RCC 7860 (cell line): Measurements from ENCODE around the gene GET4.
"Not testable (repeated sequence)": the region's sequence is repeated elsewhere in the genome, so short reads cannot be mapped to it uniquely, and the experiment has no call there.

Source experiments
- DNase-seq: peaks from one replicate; pipeline ENCODE4 v3.0.0-alpha.2; 2015; ENCODE audit warnings: low spot score
- FAIRE-seq: peaks from 2 replicates; lab custom pipeline; 2012; peaks lifted over from hg19 to GRCh38; lab: Jason Lieb, UNC

GET4 gene

DNA sequence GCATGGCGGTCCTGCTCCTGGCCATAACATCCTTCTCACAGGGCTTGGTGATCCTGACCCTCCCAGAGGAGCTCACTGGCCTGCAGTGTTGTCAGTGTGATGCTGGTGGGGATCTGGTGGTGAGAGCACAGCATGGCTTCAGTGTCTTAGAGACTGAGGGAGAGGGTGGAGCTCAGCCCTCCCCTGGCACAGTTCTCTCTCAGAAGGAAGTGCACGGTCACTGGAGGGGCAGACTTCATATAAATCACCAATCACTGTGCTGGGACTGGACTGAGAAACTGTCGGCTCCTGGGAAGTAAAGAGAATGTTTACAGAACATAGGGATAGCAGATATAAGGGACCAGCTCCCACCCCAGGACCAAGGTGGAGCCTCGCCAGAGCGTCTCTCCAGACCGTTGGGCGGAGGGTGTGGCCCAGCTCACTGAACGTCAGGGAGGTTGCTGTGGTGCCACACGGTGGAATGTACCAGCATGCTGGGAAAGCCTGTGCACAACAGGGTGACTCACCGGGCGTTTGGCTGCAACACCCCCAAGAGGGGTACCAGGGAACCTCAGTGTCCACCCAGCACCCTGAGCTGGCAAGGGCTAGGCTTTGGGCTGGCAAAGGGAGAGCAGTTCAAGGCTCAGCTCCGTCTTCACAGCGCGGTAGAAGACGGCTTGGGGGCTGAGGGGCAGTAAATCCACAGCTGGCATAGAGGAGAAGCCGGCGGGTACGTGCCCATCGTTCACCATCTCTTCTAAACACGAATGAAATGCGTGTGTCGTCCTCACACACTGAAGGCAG, 8.8 kb upstream of the GET4 start:
- FAIRE-seq (no peak), DNase-seq (no peak)

DNA sequence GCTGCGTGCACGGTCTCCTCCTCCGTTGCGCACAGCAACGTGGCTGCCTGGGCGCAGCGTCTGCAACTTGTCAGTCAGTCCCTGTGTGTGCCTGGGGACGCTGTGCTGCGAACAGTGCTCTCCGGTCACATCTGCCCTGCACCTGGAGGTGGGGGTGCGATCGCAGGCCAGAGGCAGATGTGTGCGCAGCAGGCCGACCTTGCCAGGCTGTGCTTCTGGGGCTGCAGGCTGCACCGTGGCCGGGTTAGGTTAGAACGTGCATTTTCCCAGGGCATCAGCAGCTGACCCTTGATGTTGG, 8.2 kb upstream of the GET4 start:
- FAIRE-seq: no peak

DNA sequence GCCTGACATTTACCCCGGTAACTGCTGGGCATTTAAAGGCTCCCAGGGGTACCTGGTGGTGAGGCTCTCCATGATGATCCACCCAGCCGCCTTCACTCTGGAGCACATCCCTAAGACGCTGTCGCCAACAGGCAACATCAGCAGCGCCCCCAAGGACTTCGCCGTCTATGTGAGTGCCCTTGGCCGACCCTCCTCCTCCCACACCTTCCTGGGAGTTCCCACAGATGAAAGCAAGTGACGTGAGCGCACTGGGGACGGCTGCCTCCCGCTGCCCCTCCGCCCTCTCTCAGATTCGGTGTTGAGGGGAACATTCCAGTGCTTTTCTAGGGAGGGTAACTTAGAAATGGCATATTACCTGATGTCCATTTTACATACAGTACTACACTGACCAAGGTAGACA, 7.0 kb upstream of the GET4 start:
- FAIRE-seq (no peak), DNase-seq (no peak)

More for the DNA sequence above, 8.2 kb upstream of the GET4 start:
- DNase-seq: no peak

DNA sequence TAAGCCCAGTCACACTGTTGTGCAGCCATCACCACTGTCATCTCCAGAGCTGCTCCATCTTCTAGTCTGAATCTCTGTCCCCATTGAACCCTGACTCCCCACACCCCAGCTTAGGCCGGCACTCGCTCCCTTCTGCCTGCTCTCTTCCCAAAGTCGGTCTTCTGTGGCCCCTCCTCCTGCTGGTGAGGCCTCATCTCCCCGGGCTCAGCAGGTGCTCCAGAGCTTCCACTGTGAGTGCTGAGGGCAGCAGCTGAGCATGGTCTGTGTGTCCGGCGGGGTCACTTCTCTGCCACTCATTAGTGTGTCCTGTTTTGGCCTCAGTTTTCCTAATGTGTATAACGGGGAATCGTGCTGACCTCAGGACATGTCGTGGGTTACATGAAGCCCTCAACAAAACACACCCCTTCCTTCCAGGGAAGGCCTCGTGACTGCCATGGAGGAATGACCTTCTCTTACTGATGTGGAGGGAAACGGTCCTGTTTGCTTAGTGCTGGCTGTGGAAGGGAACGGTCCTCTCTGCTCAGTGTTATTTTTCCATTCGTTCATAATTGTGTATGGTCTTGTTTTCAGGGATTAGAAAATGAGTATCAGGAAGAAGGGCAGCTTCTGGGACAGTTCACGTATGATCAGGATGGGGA, 4.3 kb upstream of the GET4 start:
- no peak for DNase-seq
- no peak for FAIRE-seq

DNA sequence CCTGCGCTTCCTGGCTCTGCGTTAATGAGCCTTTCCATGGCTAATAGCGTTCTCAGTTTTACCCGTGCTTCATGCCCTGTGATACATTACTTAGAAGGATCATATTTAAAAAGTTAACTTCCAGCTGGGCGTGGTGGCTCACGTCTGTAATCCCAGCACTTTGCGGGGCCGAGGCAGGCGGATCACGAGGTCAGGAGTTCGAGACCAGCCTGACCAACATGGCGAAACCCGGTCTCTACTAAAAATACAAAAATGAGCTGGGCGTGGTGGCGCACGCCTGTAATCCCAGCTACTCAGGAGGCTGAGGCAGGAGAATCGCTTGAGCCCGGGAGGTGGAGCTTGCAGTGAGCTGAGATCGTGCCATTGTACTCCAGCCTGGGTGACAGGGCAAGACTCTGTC, 3.7 kb upstream of the GET4 start:
- not testable (repeated sequence) for FAIRE-seq, DNase-seq

DNA sequence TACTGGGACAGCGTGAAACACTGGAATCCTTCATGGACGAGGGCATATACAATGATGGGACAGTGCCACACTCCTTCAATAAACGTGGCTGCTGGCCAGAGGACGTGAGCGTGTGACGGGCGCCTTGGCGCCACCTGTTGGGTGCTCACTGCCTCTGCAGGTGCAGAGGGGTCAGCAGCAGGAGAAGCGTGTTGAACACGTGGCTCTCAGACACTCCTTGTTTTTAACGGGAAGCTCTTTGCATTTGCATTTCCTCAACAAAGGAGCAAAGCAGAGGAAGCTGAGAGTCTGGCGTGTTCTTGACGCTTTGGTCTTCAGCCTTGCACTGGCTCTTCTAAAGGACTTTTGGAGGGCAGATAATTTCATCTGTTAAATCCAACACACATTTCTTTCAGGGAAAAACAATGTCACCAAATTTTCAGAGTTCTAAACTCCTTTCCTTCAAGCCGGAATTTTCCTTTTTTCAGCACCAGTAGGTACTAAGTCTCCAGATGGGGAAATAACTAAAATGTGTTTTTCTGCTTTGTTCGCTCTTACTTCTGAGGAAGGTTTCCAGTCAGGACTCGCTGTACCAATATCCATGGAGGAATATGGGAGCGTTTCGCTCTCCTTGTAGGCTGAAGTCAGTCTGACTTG, 2.9 kb upstream of the GET4 start:
- no peak for FAIRE-seq

DNA sequence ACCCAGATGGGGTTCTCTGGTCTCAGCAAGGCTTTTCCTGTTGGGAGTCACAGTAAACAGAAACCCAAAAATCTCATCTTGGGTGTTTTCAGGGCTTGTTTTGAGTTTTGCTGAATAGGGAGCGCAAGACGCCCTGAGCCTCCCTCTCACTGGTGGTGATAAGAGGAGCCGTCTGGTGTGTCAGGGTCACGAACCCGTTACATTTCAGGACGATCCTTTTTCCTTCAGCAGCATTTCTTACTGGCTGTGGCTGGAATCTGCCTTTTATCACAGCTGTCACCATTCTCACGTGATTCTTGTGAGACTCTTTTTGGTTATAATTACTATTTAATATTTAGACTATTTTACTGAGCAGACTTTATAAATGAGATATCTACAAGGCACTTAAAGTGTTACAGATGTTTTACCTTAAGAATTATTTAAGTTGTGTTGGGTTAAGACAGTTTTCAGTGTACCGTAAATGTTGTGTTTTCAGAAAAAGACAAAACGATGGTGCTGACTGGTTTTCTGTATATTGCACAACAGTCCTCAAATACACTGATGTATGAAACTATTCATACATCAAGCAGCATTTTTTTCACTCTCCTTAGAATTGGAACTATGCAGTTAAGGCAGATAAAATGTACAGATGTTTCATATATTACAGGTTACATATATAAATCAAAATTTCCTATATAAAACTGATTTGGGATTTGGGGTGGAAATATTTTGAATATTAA, 2.2 kb upstream of the GET4 start:
- DNase-seq (no peak), FAIRE-seq (no peak)

More for the DNA sequence above, 2.9 kb upstream of the GET4 start:
- DNase-seq: peak; percentile 71

DNA sequence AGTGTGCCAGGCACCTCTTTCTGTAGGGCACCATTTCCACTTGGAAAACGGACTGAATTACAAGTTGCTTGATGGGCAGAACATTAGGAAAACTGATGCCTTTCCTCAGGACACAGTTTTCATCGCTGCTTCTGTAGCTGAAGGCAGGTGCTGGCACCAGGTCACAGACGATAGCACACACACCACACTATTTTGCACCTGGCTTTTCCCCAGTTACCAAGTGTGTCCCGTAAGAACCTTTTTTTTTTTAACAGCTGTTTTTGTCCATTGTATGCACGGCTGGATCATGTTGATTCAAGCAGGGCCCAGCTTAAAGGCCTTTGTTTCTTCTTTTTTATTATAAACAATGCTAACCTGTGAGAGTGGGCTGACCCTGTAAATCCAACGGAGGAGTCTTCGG, 1.3 kb upstream of the GET4 start:
- FAIRE-seq: no peak
- no peak for DNase-seq

DNA sequence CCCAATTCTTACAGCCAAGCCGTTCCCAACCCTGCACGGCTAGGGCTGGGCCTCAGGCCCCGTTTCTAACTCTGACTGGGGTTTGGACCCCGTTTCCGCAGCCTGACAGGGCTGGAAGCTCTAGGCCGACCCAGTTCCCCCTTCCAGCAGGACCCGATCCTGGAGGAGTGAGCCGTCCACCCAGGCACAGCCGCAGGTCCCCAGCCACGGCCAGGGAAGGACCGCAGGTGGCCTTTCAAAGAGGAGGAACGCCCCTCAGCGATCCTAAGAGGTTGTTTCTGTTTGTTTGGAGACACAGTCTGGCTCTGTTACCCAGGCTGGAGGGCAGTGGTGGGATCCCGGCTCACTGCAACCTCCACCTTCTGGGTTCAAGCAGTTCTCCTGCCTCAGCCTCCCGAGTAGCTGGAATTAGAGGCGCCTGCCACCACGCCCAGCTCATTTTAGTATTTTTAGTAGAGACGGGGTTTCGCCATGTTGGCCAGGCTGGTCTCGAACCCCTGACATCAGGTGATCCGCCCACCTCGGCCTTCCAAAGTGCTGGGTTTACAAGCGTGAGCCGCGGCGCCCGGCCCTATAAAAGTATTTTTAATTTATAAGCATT, 778 bp upstream of the GET4 start:
- FAIRE-seq: no peak
- DNase-seq: no peak

DNA sequence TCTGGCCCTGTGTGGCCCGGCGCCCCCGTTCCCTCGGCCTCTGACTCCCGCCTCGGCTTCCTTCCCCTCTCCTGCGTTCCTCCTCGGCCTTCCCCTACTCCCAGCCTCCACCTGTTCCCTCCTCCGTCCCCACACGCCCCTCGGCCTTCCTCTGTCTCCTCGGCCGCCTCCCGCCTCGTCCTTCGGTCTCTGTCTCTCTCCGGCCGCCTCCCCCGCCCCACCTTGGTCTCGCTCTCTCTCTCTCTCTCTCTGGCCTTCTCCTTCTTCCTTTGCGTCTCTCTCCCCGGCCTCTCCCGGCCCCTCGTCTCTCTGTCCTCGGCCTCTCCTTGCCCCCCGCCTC, 588 bp downstream of the GET4 start:
- DNase-seq: peak; percentile 5
- no peak for FAIRE-seq

DNA sequence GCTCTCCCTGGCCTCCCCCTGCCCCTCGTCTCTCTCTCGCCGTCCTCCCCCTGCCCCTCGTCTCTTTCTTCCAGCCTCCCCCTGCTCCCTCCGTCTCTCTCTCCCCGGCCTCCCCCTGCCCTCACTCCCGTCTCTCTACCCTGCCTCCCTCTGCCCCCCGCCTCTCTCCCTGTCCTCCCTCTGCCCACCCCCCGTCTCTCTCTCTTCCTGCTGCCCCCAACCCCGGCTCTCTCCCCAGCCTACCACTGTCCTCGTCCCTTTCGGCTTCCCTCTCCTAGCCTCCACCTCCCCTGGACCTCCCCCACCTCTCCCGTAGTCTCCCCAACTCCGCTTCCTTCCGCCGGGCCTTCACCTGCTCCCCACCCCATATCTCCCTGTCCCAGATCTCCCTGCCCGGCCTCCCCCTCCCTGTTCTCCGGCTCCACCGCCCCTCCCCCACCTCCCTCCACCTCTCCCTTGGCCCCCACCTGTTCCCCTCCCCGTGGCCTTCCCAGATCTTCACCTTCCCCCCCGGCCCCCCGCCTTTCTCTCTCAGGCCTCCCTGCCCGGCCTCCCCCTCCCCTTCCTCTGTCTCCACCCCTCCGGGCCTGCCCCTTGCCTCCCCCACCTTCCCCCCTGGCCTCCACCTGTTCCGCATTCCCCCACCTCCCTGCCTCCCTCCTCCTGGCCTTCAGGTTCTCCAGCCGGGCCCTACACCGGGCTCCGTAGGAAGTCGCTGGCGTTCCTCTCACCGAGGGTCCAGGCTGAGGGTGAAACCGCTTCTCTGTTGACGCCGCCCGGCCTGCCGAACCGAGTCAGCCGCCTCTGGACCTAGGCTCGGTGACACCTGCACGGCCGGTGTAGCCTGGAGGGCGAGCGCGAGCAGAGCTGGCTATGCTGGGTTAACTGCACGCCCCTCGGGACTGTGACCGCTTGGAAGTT, 1.2 kb downstream of the GET4 start:
- DNase-seq (no peak), FAIRE-seq (no peak)

DNA sequence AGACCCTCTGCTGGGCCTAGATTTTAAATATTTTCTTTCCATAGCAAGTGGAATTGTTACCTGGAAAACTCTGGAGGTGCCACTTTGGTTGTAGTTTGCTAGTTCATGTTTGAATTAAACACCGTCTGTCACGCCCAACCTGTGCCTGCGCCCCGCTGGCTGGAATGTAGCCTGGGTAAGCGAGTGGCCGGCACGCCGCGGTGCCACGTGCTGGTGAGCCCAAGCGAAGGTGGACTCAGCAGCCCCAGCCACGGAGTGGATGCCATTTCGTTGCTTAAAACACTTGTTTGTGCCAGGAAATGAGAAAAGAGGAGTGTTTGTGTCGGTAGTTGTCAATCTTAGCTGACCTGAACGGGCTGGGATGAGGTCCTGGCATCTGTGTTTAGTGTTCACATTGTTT, 2.7 kb downstream of the GET4 start:
- no peak for DNase-seq
- no peak for FAIRE-seq

DNA sequence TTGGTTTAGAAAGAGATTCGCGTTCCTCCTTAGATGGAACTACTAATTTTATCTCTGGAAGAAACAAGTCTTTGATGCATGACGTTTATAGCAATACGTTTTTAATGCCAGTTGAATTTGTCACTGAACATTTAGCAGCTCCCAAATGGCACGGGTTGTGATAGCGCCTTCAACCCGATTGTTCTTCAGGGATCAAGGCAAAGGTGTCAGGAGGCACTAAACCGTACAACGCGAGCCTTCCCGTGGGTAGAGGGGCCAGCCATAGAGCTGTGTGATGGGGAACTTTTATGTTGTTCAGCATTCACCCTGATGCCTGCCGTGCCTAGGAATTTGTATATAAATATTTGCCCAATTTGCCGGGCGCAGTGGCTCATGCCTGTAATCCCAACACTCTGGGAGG, 3.4 kb downstream of the GET4 start:
- DNase-seq (no peak), FAIRE-seq (no peak)

DNA sequence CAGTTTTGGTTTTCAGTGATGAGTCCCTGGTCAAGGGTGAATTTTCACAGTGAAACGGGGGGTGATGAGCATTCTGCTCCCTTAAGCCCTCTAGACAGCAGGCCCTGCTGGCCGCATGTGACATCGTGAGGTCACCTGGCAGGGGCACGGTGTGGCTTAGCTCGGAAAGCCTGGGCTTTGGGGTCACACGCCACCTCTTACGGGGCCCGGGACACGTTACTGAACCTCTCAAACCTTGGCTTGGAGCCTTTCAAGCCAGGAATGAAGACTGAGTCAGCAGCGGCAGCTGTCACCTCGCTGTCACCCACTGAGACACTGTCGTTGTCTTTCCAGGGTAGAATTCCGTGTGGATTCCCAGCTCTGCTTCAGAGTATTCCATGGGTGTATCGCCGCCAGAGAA, 4.1 kb downstream of the GET4 start:
- FAIRE-seq (no peak), DNase-seq (no peak)

DNA sequence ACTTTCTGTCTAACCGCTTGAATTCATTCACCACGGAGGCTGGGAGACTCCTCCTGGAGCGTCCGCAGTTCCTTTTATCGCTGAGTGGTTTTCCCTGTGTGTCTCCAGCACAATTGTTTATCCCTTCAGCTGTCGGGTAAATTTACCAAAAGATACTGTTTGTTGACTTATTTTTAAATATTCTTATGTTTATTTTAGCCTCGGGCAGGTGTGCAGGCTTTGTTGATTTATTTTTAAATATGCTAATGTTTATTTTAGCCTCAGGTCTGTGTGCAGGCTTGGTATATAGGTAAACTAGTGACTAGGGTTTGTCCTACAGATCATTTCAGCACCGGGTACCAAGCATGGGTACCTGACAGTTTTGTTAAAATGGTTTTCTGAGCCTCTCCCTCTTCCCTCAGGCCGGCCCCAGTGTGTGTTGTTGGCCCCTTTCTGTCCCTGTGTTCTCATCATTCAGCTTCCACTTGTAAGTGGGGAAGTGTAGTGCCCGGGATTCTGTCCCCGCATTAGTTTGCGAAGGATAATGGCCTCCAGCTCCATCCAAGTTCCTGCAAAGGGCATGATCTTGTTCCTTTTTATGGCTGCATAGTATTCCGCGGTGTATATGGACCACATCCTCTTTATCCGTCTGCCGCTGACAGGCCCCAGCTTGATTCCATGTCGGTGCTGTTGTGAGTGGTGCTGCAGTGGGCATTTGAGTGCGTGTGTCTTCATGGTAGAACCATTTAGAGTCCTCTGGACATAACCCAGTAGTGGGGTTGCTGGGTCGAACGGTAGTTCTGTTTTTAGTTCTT, 5.3 kb downstream of the GET4 start:
- FAIRE-seq (no peak), DNase-seq (no peak)

DNA sequence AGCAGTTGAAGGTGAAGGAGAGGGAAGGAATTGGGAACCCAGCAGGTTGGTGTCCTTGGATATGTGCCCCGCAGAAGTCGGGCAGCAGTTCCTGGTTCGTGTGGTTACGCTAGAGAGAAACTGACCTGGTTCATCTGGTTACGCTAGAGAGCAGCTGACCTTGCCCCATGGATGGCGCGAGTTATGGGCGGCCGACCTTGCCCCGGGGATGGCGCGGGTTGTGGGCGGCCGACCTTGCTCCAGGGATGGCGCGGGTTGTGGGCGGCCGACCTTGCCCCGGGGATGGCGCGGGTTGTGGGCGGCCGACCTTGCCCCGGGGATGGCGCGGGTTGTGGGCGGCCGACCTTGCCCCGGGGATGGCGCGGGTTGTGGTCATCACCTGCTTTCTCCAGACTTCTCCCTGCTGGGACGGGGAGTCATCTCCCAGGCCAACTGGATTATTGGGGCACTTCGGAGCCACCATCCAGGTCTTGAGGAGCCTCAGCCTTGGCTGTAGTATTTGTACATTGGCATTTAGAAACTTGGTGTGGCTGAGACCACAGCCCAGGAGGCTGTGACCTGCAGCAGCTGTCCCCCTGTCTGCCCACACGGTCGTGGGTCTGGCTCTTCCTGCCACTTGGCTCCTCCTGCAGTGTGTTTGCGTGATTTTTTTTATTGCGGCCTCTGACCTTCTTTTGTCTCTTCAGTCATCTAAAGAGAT, 6.1 kb downstream of the GET4 start:
- FAIRE-seq (no peak), DNase-seq (no peak)

DNA sequence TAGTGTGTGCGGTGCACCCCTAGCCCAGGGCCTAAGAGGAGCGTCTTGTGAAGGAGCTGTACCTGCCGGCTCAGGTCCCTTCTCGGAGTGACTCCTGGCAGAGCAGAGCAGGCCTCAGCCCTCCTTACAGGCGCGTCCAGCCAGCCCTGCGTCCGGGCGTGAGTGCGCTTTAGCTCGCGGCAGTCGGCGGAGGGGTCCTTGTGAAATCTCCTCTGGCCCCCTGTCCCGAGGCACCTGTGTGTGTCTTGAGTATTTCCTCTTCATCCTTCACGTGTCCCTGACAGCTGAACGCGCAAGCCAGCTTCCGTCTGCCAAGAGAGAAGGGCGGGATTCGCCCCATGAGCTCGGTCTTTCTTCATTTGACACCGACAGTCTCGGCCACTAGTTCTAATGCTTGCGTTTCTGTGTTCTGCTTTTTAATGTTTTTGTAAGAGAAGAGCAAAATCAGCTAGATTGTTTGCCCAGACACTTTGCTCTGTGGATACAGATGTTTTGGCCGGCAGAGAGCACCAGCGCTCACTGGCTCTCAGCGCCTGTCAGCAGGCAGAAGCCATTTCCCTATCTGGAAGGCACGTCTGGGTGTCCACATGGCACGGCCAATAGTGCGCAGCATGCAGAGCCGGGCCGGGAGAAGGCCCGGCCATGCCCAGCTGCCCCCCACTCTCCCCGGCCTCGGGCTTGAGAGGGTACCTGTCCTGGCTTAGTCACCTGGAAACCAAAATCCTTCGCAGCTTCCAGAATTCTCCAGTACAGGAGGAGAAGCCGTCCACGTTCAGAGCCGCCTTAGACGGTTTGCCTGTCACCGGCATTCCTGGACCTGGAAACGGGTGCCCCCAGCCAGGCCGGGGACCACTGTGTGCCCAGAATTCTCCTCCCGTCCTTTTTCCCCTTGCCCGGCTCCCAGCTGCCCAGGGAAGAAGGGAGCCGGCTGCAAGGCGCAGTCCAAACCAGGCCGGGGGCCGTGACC, 7.0 kb downstream of the GET4 start:
- FAIRE-seq: no peak

More for the DNA sequence above, 7.0 kb downstream of the GET4 start:
- no peak for DNase-seq
